GM12874 (cell line): ENCODE measurements around the gene NT5C3B.

Experiments used
- CTCF ChIP-seq: IDR thresholded peaks from 2 replicates; pipeline ENCODE4 v1.5.1; 2011; ENCODE audit warnings: low read depth, mild to moderate bottlenecking, control low read depth, low read length, moderate library complexity; ENCODE audit not compliant: insufficient read depth

Gene NT5C3B

DNA sequence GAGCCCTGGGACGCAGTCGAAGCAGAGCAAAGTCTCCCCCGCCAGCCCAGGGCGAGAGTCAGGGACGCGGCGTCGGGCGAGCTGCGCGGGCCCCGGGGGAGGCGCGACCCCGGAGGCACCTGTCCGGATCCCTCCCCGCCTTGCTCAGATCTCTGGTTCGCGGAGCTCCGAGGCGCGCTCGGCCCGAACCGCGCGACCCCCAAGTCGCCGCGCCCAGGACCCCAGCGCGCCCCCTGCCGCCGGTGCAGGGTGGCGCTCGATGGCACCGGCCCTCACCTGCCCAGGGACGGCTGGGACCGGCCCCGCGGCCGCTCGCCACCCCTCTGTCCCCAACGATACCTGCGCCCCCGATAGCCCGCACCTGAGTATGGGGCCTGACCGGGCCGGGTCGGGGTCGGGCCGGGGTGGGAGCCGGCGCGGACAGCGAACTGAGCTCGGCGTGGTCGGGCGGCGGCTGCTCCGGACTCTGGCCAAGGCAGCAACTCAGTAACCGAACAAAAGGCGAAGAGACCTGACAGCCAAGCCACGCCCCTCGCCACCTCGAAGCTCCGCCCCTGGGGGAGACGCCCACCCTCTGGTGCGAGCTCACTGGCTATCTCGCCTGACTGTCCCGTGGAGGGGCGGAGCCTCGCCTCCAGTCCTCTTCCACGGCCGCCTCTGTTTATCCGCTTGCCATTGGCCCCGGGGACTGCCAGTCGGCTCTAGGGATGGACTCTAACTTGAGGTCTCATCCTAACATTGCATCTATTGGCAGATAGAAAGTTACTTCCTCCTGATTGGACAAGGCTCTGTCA, 49.6 kb downstream of the NT5C3B start, which contains the start of gene JUP:
JUP (minus strand) TSS at position 485 of the 794 bp plus-strand sequence. CDS start 14,857 bp downstream, outside the sequence.
- peak; percentile 64 for TF ChIP-seq CTCF

DNA sequence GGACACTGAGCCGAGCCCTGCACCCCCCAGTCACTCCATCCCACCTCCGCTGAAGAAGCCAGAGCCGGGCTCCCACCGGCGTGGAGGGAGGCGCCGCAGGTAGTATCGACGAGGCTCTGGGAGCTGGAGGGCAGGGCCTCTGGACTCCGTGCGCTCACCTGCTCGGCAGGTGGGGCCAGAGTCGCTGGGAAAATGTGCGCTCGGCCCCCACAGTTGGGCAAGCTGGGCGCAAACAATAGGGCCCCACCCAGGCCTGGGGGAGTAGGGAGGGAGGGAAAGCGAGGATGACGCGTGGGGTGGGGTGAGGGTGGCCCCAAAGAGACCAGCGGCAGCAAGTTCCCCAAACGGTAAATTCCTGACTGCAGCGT, 50.2 kb downstream of the NT5C3B start:
- TF ChIP-seq CTCF = no peak

GRCh38 chr17:41785091-41785858, 50.8 kb downstream of the NT5C3B start:
- TF ChIP-seq CTCF = no peak

DNA sequence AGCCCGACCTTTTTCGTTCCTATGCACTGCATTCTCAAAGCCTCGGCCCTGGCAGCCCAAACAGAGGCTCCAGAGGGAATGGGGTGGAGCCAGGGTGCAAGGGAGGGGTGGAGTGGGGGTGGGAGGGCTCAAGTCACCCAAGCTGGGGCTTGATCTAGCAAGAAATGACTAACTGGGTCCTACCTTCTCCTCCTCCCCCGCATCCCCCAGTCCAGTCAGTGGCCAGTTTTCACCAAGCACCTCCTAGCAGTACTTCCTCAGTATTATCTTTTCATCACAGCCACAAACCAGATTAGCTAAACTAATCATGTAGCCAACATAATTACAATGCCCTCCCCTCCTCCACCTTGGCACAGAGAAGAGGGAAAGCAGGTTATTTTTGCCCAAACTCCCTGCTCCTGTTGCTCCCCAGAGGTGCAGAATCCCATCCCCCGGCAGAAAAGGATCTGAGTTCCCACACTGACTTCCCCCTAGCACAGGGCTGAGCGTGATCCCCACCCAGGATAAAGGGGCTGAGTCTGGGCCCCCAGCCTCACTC, 51.8 kb downstream of the NT5C3B start:
- no peak for TF ChIP-seq CTCF

GRCh38 chr17:41782142-41782541, 53.9 kb downstream of the NT5C3B start:
- no peak for TF ChIP-seq CTCF

- TF ChIP-seq CTCF = no peak
These were observed 54.5 kb downstream of the NT5C3B start for GRCh38 chr17:41781404-41782110.

DNA sequence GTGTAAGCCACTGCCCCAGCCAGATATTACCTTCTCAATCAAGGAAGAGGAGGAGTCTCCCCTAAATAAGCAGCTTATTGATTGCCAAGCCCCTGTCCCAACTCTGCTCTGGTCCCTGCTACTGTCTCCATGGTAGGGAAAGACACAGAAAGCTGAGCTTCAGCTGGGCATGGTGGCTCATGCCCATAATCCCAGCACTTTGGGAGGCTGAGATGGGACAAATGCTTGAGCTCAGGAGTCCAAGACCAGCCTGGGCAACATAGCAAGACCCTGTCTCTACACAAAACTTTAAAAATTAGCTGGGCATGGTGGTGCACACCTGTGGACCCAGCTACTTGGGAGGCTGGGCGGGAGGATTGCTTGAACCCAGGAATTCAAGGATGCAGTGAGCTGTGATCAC, 56.1 kb downstream of the NT5C3B start:
- no peak for TF ChIP-seq CTCF
